GM19324 (cell line): ENCODE data around the gene RCCD1.
A peak's percentile ranks its signal among the peaks of the same experiment; 100 is the strongest.
"Not testable (repeated sequence)": the region's sequence is repeated elsewhere in the genome, so short reads cannot be mapped to it uniquely, and the experiment has no call there.

Experiments used
- ATAC-seq: cut with Tn5 transposase; IDR thresholded peaks from one replicate; pipeline ENCODE4 v1.9.1; 2021; ENCODE audit warnings: mild to moderate bottlenecking, moderate library complexity; ENCODE audit not compliant: unreplicated experiment, low FRiP score

Gene RCCD1

DNA sequence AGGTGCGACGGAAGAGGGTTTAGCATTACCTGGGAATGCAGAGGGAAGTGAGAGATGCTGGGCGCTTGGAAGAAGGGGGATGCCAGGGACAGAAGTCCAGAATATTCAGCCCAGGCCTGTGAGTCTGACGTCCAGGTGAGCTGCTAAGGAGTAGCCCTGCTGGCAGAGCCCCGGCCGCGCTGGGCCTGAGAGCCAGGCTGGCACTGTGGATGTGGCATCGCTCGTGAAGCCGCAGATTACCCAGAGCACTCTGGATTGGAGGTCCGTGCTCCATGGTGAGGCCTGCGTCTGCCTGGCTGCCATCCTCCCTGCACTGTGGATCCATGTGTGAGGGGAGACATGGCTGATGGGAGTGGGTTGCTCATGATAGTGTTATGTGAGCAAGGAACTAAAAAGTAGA is 37.1 kb upstream of the RCCD1 start:
- no peak for ATAC-seq

DNA sequence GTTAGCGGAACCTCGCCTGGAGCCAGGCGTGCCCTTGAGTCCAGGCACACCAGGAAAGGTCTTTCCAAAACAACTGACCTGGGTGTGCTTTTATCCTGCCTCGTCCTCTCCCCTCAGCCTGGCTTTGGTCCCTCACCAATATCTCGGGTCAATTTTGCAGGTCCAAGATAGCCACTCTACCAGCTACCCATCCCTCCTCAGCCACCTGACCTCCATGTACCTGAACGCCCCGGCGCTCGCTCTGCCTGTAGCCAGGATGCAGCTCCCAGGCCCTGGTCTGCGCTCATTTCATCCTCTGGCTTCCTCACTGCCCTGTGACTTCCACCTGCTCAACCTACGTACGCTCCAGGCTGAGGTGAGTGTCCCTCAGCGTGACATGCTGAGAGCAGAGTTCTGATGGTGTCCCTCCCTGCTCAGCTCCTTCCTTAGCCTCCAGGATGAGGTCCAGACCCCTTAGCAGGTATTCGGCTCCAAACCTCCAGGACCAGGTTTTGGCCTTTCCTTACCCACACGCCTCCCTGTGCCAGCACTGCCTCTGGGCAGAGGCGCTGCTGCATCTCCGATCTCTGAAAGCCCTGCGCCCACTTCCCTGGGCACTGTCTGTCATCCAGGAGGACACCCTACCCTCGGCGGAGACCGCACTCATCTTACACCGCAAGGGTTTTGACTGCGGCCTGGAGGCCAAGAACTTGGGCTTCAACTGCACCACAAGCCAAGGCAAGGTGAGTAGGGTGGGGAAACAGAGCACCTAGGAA is 36.5 kb upstream of the RCCD1 start:
- ATAC-seq = no peak

DNA sequence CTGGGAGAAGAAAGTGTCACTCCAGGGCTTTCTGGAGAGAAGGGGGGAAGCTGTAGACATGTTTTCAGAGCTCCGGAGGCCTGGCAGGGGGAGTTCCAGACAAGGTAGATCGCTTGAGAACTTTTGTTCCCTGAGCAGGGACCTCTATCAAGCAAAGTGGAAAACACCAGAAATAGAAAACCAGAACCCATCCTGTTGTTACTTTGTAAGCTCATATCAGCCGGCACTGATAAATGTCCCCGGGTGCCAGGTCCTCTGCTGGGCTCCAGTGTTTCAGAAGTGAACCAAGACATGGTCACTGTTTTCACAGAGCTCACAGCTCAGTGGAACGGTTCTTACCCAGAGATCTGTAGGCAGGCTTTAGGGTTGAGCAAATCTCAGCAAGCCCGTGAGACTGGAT is 35.8 kb upstream of the RCCD1 start:
- ATAC-seq = no peak

DNA sequence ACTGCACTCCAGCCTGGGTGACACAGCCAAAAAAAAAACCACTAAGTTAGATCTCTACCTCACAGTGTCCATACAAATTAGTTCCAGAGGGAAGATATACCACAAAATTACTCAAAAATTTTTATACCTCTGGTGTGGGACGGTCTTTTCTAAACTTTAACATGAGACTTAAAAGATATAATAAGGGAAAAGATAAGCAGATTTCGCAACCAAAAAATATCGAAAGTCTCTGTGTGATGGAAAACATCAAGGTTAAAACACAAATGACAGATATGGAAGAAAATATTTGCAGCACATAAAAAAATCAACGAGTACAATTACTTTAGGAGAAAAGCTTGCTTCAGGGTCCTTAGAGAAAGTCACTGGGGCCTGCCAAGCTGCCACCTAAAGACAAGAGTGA is 32.8 kb upstream of the RCCD1 start:
- no peak for ATAC-seq

DNA sequence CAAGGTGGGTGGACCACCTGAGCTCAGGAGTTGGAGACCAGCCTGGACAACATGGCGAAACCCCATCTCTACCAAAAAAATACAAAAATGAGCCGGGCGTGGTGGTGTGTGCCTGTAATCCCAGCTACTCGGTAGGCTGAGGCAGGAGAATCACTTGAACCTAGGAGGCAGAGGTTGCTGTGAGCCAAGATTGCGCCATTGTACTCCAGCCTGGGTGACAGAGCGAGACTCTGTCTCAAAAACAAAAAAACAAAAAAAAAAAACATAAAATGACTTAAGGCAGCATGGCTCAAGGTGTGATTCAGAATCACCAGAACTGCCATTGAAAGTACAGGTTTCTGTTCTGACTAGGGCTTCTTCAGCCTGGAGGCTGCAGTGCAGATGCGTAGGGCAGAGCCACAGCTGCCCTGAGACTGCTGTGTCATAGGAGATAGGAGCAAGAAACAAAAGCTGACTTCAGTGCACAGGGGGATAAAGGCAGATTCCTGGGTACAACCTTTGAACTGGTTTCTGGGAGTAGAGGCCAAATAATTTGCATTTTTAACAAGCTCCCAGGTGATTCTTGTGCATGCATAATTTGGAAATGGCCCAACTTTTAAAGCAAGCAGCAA is 31.9 kb upstream of the RCCD1 start:
- ATAC-seq = peak; percentile 75

DNA sequence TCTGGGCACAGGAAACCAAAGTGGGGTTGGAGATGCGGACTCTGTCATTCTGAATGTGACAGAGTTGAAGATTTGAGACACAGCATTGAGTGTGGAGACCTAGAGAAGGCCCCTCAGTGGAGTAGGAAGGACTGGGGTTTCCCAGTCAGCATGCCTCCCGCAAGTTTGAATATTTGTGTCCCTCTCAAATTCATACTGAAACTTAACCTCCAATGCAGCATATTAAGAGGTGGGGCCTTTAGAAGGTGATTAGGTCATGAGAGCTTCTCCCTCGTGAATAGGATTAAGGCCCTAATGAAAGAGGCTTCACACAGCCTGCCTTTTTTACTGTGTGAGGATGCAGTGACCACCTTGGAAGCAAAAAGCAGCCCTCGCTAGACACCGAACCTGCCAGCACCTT is 30.3 kb upstream of the RCCD1 start:
- ATAC-seq = peak; percentile 49

DNA sequence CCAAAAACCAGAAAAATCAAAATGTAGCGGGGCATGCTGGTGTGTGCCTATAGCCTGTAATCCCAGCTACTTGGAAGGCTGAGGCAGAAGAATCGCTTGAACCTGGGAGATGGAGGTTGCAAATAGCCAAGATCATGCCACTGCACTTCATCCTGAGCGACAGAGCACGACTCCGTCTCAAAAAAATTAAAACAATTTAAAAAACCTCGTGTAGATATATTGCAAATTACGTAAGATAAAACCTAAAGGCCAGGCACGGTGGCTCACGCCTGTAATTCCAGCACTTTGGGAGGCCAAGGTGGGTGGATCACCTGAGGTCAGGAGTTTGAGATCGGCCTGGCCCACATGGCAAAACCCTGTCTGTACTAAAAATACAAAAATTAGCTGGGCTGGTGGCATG is 27.9 kb upstream of the RCCD1 start:
- ATAC-seq = not testable (repeated sequence)

DNA sequence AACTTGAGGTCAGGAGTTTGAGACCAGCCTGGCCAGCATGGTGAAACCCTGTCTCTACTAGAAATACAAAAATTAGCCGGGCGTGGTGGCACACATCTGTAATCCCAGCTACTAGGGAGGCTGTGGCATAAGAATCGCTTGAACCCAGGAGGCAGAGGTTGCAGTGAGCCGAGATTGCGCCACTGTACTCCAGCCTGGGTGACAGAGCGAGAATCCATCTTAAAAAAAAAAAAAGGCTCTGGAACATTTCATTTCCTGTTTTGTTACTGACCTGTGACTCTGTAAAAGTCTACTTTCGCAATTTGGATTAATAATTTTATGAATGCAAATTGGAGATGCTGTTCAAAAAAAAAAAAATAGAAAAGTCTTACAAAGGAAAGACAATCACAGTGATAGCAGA is 26.6 kb upstream of the RCCD1 start:
- ATAC-seq = not testable (repeated sequence)

DNA sequence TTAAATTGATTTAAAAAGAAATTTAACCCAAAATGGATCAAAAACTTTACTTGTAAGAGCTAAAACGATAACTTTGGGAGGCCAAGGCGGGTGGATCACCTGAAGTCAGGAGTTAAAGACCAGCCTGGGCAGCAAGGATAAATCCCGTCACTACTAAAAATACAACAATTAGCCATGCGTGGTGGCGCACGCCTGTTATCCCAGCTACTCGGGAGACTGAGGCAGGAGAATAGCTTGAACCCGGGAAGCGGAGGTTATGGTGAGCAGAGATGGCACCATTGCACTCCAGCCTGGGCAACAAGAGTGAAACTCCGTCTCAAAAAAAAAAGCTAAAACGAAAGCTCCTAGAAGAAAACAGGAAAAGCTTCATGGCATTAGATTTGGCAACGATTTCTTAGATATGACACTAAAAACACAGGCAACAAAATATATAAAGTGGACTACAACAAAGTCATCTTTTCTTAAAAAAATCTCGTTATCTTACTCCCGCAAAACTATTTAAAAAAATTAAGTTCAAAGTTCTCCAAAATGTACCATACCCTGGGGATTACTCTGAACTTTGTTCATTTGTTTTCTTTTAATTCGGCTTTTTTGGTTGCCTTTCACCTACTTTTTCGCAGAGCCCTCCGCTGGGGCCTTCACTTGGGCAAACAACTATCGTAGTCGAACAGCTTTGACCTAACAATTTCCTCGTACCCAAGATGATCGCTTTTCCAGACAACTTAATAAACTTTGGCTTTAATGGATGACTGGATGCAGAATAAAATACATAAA is 25.3 kb upstream of the RCCD1 start:
- ATAC-seq = no peak

DNA sequence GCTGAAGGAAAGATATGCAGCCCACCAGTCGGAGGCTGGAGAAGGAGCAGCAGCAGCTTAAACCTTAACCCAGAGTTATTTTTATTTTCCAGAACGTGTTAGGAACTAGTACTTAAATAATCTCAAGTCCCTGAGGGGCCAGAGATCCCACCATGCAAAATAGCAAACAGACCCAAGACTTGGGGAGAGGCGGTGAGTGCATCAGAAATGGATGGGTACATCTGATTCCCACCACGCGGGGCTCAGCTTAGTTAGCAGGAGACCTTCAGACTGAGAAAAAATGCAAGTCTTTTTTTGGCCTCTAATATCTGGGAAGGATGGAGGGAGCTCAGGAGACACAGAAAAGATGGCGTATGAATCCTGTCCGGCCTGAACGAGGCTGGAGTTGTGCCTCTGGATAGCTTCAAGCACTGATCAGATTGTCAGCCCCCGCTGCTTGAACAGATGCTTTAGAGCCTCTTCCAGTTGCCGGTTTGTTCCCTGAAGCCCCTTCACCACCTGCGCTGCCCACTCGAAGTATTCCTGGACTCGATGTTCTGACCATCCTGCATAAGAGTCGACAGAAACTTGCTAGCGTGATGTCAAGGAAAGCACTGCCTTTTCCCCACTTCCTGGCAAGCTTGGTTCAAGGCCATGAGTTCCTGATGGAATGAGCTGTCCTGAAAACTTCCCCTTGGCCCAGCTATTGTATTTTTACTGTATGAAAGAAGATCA is 23.7 kb upstream of the RCCD1 start:
- ATAC-seq = no peak

DNA sequence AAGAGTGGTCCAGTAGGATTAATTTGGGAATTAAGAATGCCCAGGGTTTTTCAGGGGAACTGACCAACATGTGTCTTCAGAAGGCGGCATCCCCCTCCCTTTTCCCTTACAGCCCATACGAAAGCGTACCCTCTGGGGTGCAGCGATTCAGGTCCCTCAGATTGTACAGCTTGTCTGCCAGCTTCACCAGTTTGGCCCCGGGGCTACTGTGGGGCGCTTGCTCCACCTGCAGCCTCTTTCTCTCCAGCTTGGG is 23.2 kb upstream of the RCCD1 start:
- no peak for ATAC-seq

DNA sequence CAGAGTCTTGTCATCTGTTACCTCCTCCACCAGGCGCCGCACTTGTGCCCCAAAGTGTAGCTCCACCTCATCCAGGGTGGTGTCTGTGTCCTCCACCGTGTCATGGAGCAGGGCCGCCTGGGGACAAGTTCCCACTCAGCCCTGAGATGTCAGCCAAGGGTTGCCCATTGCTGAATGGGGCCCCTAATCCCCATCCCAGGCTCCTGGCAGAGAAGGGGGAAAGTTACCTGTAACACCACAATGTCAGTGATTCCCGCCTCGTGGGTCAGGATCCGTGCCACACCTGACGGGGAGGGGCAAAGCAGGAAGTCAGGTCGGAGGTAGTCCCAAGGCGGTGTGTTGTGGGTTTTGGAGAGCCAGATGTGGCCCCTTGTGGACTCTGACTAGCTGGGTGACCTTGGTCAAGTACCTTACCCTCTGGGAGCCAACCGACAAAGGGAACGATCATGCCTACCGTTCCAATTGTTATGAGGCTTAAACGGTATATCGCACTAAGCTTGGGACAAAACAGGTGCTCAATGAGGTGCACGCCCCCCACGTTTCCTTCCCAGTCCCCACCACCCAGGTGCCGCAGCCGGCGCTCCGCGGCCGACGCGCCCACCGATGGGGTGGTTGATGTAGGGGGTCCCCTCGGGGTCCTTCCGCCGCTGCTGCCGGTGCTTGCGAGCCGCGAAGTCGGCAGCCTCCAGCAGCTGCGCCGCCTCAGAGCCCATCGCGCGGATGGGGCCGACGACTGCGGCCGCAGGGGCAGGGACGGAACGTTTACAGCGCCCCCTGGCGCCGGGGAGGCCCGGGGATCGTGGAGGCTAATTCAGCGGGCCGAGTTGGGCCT is 22.6 kb upstream of the RCCD1 start, which contains the start of gene HDDC3:
TSS of gene HDDC3 (minus strand) at position 722 of the 832 bp plus-strand sequence. CDS start at position 713, 9 bp downstream.
- ATAC-seq = peak; percentile 49

DNA sequence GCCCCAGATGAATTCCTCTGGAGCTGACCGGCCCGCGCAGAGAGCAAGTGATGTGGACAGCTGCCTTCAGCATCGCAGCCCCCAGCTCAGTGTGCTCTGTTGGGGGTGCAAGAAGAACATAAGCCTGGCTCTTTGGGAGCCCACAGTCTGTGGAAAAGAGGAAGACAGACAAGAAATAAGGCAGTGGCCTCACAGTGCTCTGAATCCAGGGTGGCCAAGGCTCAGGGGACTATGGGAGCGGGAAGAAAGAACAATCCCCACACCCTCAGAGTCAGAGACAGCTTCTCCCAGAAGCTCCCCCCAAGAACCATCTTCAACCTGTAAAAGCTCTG is 22.1 kb upstream of the RCCD1 start:
- no peak for ATAC-seq

DNA sequence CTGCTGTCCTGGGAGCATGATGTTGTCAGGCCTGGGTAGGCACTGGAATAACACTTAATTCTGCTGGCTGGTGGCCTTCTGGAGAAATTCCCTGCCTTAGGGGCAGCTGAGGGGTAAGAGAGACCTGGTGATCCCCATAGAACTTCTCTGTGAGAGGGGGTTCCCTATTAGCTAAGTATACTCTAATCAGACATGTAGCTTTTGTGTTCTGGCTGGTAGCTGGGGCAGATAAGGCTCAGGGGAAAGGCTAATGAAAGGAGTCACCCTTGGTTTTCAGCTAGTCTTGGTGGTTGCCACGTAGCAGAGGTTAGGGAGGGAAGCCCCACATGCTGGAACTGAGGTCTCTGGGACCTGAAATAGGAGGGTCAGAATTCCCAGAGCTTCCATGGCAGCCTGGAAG is 21.4 kb upstream of the RCCD1 start:
- no peak for ATAC-seq

DNA sequence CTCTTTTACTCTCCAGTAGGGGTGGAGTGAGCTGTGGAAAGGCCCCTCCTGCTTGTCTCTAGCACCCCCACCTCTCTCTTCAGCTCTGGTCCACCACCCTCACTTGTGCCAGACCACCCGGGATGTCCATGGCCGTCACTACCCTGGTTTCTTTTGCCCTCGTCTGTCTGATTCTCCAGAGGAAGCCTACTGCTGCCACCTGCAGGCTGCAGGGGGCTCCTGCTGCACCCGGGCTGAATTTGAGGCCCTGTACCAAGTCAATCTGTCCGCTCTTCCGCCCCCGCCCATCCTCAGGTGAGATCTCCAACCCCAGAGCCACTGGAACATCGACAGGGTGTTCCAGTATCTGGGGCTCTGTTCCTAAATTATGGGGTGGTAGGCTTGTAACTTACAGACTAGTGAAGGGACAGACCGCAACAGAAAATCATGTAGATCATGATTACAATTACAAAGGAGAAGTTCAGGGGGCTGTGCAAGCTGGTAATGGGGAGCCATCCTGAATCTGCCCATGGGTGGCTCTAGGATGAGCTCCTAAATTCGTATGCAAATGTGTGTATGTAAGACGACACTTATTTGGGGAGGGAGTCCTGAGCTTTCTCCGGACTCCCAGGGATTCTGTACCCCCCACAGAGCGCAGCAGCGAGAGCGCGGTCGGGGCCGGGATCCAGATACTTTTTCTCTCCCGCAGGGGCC is 20.3 kb upstream of the RCCD1 start:
- ATAC-seq = no peak

DNA sequence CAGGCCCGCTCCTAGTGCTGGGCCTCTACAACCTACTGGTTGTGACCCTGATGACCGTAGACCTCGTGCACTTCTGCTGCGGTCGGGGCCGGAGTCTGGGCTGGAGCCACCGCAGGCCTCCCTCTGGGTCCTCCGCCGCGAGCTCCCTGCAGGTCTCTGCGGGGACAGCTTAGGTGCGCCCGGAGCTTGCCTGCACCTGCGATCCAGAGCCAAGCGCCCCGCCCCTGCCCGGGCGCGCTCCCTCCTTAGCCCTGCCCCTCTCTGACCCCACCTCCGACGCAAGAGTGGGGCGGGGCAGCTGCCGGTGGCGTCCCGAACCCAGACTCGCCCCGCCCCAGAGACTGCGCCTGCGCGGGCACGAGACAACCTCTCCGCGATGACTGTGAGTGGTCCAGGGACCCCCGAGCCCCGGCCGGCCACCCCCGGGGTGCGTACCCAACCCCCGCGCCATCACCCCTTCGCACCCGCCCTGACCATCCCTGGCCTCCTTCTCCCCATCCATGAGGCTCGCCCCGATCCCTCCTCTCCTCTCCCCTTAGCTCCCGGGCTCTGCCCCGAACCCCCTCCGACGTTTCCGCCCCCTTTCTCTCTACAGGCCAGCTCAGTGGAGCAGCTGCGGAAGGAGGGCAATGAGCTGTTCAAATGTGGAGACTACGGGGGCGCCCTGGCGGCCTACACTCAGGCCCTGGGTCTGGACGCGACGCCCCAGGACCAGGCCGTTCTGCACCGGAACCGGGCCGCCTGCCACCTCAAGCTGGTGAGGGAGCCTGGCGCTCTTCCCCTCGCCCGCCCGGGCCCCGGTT is 19.5 kb upstream of the RCCD1 start, which contains the start of gene UNC45A:
TSS of gene UNC45A (plus strand) at position 337 of the 803 bp plus-strand sequence. CDS start at position 377, 40 bp downstream.
- ATAC-seq = peak; percentile 61

DNA sequence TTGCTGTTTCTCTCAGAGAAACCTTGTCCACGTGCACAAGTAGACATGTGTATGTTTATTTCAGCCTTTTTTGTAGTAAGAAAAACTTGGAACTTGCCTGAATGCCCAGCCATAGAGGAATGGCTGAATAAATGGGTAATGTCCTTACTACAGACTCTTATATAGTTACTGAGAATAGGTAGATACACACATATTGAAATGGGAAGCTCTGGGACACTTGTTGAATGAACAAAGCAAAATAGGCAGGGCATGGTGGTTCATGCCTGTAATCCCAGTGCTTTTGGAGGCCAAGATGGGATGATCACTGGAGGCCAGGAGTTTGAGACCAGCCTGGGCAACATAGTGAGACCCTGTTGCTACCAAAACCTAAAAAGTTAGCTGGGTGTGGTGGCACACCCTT is 17.9 kb upstream of the RCCD1 start:
- ATAC-seq = no peak

DNA sequence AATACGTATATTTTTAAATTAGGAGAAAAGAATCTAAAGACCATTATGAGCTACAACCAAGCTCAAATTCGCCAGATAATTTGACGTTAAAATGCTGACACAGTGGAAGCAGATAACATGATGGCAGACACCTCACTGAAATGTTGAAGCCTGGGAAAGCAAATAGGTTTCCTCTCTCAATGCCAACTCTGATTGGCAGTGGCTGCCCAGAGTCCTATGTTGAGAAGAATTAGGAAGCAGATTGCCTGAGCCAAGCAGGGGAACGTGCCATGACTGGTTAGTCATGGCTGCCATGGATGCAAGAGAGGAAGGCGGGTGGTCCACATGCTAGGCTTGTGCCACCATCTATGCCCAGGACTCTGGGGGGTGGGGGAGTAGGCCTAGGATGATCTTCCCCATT is 16.4 kb upstream of the RCCD1 start:
- no peak for ATAC-seq

DNA sequence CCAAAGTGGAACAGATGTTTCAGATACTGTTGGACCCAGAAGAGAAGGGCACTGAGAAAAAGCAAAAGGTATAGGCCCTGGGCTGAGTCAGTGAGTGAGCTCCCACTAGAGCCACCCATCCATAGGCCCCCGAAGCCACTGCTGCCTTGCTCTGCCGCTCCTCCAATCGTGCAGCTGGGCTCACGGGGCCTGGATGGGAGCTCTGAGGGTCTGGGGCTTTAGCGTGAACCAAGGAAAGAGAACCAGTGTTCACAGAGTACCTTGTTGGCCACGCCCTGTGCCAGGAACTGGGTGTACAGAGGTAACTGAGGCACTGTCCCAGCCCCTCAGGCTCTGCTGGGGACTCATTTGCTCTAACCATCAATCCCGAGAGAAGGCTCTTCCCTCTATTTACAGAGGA is 14.9 kb upstream of the RCCD1 start:
- no peak for ATAC-seq
